ENCODE data around the gene RANBP1.

Gene RANBP1

DNA sequence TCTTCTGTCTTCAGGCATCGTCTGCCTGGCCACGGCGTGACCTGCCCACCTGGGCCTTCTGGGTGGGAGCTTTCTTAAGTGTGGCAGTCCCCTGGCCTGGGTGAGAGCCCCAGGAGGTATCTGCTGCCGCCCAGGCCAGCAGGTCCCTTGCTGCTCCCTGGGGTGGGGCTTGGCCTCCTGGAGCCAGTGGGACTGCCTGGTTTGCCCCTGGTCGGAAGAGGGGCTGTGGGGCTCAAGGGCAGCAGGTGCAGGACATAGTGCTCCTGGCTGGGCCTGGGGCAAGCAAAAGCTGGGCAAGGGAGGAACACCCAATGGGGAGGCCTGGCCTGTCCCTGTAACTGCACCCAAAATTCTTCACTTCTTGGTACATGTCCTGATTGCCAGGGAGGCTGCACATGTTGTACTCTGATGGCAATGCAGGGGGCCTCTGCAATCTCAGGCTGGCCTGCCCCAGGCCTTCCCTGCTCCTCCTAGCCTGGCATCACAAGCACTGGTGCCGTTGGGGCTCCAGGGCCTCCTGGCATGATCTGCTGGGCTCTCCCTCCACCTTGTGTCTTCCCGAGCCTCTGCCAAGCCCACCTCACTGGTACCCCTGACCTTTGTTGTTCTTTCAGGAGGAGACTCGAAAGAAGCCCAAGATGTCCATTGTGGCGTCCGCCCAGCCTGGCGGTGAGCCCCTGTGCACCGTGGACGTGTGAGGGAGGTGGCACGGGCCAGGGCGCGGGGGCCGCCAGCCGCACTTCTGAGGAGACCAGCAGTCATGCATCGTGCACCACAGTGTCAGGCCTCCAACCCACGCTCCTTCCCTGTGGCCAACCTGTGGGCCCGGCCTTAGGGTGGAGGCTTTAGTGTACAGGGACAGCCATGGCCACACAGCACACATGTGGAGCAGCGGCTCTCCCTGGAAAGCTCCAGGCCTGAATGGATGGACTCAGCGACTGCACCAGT, 6.2 kb upstream of the RANBP1 start:
- DNase-seq, result no peak

DNA sequence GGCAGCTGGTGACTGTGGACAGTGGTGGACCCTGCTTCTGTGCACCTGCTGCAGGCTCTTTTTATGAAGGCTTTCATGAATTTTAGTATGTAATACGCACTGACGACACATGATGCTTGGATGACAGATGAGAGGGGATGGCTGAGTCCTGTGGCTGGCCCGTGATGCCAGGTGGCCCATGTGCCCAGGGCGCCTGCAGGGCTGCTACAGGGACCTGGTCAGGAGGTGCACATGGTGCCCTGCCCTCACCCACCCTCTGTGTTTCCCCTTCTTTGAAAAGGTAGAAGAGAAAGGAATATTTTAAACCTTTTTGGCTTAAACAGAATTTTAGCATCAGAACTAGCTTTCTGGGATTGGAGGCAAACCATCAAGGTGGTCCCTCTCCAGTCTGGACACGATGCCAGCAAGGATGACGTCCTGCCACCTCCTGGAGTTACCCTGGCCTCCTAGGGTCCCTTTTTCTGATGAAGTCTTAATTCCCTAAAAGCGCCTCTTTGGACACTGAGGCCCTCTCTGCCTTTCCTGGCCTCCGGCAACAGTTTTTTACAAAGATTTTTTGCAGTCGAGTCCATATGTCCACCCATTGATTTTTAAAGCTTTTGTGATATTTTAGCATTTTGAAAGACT, 5.4 kb upstream of the RANBP1 start:
- DNase-seq, result no peak

DNA sequence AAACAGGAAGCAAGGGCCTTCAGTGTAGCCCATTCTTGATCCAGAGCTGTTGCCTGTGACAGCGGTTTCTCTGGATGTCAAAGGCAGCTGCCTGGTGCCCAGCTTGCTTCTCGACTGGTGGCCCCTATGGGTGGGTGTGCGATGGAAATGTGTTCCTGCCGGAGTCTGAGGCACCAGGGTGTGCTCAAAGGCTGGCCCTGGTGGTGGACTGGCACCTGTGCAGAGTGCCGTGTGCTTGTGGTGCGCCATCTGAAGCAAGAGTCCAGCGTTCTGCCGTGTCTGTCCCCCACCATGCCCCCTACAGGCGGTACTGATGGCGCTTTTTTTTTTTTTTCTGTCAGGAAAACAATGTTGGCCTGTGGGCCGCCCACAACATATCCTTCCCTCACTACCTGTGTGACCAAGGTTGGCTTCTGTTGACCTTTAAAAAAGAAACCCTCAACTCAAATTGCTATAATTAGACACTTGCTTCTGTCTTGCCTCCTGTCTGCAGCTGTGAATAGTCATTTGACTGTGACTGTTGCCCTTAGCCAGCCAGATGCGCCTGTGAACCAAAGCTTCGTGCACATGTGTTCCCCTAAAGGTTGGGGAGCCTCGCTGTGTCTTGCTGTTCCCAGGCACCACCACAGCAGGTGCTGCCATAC, 4.7 kb upstream of the RANBP1 start:
- peak in 1 of 2 experiments; percentile 37 for DNase-seq

DNA sequence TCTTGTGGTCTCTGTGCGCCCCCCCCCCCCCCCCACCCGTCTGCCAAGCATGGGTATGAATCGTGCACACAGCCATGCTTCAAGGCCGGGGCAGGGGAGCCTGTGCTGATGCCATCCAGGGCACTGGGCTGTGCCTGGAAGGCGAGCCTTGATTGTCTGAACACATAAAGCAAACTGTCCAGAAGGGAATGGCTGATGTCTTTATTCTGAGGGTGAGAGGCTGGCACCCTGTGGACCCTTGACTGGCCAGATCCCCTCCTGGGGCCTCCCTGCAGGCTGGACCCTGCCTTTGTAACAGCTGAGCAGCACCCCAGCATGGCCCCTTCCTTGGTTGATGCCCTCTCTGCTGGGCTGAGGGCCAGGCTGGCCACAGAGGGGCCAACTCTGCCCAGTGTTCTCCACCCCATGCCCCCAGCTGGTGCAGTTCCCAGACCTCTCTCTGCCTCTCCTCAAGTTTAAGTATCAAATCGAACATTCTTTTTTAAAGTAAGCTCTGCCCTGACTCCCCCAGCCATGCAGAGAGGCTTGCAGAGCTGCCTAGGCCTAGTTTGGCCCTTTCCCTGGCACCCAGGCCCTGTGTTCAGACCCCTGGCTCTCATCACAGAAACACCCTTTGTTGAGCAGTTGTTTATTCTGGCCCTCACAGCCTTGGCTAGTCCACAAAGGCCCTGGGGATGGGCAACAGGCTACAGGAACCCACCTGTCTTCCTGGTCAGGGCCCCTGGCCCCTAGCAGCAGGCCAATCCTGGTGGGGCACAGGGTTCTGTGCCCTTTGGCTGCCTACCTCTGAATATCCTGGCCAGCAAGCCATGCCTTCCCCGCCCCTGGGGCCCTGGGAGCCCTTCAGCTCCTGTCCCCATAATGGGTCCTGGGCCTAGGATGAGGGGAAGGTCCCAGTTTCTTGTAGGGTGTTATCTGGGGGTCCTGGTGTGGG, 3.9 kb upstream of the RANBP1 start:
- no peak for DNase-seq

DNA sequence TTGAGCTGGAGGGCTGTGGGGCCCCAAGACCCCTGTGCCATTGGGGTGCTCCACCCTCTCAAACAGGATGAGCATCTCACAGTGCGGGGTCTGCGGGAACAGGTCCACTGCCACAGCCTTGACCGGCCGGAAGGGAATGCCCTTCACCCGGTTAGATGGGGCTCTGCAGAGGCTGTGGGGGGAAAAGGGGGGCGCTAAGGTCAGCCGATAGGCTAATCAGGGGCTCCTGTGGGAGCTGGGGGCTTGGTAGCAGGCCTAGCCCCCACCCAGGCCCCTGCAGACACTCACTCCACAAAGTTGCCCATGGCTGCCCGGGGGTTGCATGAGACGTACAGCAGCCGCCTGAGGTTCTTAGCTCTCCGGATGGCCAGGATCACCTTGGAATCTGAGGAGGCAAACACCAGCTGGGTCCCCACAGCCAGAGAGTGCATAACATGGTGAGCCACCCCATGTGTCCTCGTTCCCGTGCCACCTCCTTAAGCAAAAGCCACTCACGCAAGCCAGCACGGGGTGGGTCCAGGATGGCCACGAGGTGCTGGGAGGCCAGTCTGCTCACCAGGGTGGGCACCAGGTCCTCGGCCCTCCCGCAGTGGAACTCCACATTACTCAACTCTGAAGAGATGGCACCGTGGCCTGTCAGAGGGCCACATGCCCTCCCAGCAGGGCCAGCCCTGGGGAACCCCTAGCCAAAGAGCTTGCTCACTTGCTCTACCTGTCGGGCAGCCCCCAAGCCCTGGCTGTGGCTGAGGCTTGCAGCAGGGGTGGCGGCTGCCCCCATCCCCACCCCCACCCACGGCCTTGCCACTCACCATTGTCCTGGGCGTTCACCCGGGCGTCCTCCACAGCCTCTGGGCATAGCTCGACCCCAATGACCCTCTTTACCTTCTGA, 3.0 kb upstream of the RANBP1 start:
- no peak for DNase-seq

DNA sequence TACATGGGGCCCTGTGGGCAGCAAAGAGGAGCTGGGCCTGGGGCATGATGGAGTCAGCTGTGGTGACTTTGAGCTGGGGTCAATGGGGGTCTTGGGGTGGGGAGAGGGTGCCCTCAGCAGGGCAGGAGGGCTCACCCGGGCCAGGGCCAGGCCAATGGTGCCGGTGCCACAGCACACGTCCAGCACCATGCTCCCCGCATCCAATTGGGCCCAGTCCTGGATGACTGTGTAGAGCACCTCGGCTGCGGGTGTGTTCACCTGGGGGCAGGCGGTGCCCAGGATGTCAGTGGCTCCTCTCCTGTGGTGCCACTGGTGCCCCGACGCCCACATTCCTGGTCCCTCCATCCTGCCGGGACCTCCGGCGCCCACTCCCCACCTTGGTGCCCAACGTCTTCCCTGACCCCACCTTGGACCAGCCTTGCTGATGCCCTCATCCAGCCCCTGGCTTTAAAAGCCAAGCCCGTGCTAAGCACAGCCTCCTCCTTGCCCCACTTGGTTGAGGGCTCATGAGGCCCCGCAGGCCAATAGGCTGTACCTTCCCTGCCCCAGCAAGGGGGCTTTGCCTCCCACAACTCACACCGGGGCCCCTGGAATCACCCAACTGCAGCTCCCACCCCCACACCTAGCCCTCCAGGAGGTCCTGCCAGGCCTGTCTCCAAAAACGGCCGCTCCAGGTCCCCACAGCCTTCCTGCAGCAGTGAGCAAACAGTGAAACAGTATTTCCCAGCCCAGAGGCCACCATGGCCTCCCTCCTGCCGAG, 2.2 kb upstream of the RANBP1 start:
- no peak for DNase-seq

DNA sequence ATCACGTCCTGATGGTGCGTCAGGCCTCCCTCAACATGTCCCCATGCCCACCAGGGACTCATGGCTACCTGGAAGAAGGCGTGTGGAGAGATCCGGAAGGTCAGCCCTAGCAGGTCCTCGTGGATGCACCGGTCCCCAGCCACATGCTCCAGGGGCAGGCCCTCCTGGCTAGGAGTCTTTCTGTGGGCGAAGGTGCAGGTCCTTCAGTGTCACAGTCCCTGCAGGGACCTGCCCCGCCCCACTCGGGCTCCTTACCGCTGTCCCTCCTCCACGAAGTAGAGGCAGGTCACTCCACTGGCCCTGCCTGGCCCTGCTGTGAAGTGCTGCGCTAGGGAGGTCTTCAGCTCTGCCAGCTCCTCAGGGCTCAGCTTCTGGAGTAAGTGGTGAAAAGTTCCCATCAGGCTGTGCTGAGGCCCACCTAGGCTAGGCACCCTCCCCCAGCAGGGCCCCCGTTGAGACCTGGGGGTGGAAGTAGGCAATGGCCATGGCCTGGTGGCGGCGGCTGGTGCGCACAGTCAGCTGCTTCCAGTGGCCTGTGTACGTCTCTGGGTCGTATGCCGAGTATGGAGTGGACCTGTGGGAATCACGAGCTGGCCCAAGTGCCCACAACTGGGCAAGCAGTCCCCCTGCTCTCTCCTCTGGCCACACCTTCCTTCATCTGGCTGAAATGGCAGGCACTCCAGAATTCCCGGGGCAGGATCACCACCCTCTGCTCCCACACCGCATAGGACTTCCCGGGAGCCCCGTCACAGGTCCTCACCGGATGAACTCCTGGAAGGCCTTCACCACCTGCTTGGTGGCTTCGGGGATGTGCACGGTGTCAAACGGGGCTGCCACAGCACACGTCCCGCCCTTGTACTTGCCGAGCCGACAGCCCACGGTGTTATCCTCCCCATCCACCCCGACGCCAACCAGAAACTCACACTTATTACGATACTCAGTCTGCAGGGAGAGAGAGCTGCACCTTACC, 1.1 kb upstream of the RANBP1 start:
- no peak for DNase-seq

DNA sequence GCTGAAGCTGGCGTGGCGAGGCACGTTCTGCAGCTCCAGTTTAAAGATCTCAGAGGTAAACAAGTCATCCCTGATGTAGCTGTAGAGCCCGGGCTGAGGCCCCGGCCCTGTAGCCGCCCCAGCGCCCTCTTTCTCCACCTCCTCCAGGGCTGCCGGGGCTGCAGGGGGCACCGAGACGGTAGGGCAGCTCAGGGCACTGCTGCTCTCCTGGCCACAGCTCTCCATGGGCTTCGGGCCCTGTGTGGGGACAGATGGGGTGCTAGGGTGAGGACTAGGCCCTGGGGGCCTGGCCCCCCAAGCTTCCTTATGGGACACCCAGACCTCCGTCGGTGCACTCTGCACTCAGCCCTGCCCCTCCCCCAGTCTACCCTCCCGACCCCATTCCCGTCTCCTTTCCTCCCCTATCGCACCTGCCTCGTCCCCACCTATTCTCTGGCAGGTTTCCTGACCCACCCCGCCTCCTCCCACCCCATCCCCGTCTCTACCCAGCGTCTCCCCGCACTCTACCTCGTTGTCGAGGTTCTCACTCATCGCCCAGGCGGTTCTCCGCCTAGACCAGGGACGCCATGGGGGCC, 559 bp downstream of the RANBP1 start:
- no peak for DNase-seq

DNA sequence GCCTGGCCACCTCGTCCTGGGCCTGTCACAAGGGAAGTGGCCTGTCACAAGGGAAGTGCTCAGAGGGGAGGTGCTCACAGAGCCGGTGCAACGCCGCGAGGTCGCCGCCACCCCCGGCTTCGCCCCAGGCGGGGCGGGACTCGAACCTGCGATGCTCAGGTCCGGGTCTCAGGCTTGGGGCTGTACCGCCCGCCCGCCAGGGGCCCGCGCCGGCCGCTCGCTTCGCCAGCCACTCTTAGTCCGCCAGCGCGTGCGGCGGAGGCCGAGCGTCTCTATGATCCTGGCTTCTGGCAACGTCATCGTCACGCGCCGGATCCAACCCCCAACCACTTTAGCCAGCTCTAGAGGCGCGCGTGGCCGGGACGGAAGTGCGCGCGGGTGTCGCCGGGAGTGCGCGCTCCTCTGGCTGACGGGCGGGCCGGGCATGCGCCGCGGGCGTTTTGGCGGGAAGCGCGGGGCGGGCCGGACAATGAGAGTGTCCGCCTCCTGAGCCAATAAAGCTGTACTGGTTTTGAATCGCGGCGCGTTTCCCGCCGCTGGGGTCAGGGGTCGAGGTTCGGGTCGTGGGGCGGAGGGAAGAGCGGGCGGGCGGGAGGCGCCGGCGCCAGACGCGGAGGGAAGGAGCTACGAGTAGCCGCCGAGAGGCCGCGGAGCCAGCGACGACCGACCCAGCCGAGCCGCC, 1.2 kb downstream of the RANBP1 start, which contains the start of gene TRMT2A:
Gene TRMT2A, minus strand, starts transcription at position 276 of the 682 bp plus-strand sequence. CDS start 320 bp downstream, outside the sequence.
- DNase-seq, result peak; percentile 91 to 96

DNA sequence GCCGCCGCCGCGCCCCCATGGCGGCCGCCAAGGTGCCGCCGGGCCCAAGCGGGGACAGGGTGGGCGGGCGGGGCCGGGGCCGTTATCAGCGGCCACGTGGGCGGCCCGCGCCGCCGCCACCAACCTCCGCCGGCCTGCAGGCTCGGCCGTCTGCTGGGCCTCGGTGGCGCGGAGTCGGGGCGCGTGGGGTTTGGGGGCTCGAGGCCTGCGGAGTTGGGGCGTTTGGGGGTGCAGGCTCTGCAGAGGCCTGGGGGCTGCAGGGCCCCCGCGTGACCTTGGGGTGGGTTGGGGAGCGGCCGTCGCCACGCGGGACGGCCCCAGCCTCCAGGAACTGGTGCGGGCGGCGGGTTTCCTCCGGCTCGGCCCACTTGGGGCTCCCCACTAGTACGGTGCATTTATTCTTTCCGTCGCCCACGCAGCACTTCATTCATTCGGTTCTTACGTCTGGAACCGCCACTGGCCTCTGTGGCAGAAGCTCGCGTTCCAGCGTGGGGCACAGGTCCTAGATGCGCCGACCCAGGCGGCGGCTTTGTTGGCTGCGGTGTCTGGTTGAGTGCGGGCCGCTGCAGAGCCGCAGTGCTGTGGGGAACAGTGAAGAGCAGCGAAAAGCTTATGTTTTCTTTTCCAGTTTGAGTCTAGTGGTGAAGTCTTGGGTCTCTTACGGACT, 1.9 kb downstream of the RANBP1 start:
- no peak for DNase-seq

DNA sequence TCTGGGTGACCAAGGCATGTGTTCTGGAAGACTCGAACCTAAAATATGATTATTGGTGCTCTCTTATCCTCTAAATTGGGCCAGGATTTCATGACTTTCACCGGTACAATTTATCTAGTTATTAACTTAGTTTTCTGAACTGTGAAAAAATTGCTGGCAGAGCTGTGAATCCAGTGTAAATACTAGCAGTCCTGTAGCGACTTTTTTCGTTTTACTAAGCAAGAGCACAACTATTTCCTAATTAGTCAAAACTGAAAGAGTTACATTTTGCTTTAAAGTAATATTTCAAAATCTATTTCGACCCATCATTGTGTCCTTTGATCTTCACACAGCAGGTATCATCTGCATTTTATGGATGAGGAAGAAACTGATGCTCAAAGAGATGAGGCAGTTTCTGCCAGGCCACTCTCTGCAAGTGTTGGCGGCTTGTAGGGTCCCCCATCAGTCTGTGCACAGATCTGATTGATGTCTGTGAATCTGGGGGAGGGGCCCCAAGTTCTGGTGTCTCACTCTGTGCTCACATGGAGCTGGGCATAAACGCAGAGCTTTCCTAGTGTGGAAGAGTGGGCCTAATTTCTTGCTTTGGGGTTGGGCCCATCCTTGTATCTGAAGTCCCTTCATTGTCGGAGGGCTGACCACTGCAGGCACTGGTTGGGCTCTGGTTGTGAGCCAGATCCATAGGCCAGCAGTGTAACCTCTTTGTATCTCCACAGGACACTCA, 2.6 kb downstream of the RANBP1 start:
- no peak for DNase-seq

DNA sequence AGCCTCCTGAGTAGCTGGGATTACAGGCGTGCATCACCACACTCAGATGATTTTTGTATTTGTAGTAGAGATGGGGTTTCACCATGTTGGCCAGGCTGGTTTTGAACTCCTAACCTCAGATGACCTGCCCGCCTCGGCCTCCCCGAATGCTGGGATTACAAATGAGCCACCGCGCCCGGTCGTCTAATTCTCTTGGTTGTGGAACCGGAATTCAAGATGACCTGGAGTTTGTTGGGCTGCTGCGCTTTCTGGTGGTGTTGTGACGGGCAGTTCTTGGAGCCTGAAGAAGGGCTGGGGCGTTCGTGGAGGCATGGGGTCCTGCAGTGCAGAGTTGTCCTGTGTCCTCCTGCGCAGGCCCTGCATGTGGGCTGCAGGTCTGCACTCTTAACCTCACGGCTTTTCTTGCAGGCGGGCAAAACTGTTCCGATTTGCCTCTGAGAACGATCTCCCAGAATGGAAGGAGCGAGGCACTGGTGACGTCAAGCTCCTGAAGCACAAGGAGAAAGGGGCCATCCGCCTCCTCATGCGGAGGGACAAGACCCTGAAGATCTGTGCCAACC, 6.0 kb downstream of the RANBP1 start:
- DNase-seq, result no peak

DNA sequence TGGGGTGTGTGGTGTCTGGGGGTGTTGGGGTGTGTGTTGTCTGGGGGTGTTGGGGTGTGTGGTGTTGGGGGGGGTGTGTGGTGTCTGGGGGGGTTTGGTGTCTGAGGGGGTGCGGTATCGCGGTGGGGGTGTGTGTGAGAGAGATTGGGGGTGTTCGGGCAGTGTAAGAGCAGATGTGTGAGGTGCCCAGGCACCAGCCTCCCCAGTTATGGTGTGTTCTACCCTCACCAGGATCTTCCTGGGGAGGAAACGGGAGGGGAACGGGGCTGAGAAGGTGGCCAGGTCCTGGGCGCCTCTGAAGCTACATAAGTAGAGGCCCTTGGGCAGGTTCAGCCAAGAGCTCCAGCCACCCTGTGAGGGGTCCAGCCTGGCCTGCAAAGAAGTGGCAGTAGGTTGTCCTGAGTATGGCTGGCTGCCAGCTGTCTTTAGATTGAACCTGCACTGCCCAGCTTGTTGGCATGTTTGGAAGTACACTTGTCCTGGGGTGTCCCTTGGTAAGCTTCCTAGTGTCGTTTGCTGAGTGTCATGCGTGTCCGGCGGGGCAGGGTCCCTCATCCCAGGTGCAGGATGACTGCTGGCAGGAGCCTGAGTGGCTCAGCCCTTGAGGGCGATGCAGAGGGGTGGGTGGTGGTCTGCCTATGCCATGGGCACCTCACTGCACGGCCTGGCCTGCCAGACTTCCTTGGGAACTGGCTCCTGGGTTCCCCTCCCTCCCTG, 7.6 kb downstream of the RANBP1 start:
- no peak for DNase-seq

DNA sequence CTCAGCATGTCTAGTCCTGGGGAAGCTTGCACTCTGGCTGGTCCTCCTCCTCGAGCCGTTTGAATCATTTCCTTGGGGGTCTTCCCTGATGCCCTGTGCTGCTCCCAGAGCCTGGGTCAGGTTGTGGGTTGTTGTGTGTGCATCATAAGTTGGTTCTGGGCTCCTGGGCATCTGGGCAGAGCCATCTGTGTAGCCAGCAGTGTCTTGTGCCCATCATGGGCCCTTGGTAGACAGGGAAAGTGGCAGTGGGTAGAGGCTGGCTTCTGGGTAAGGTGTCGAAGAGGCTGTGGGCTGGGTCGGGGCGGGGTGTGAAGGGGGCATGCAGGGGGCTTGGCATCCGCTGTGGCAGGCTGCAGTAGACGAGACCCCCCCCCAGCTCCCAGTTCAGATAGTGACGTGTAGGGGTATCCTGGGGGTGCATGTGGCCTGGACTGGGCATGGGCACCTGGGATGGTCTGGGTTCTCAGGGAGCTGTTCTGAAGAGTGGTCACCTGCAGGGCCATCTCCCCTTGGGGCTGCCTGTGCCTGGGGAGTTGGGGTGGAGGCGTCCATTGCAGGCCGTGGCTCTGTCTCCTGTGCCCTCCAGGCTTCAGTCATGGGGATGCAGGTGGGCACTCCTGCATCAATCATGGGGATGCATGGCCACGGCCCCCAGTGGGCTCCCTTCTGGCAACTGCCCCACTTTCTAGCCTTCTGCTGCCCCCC, 8.3 kb downstream of the RANBP1 start:
- DNase-seq, result no peak

Data from NCI-H2081 (cell line).